Subcutaneous adipose tissue (tissue), 4 donors: ENCODE data around the gene GOLGA1. TPM values are rescaled to one million over a fixed set of nuclear protein-coding genes. Genes with fewer than 3 reads are reported as not detected.

Experiments
- total RNA-seq, 4 donors: library from RNA; depleted of rRNA; stranded (reverse); fragments of >200 nt; gene quantifications; one replicate each; pipeline ENCODE4 v1.1.0, GENCODE V29; 2016
- TF ChIP-seq, protein P1 (sequence below): fragments of 450-650 bp; IDR thresholded peaks from one replicate; pipeline ENCODE4 v1.5.1; 2016; ENCODE audit warnings: low read depth, mild to moderate bottlenecking, control low read depth, antibody characterized with exemption, moderate library complexity

GOLGA1 gene
- total RNA-seq, 4 donors from 2014 or later: 15.1 to 26.0 (median 21.5) TPM

DNA sequence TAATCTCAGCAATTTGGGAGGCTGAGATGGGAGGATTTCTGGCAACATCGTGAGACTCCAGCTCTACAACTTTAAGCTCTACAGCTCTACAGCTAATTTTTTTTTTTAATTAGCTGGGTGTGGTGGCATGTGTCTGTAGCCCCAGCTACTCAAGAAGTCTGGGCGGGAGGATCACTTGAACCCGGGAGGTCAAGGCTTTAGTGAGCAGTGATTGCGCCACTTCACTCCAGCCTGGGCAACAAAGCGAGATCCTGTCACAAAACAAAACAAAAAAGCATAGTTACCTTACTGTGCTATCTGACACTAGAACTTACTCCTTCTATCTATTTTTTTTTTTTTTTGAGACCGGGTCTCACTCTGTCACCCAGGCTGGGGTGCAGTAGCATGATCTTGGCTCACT, 93.9 kb downstream of the GOLGA1 start:
- TF ChIP-seq, protein P1, sequence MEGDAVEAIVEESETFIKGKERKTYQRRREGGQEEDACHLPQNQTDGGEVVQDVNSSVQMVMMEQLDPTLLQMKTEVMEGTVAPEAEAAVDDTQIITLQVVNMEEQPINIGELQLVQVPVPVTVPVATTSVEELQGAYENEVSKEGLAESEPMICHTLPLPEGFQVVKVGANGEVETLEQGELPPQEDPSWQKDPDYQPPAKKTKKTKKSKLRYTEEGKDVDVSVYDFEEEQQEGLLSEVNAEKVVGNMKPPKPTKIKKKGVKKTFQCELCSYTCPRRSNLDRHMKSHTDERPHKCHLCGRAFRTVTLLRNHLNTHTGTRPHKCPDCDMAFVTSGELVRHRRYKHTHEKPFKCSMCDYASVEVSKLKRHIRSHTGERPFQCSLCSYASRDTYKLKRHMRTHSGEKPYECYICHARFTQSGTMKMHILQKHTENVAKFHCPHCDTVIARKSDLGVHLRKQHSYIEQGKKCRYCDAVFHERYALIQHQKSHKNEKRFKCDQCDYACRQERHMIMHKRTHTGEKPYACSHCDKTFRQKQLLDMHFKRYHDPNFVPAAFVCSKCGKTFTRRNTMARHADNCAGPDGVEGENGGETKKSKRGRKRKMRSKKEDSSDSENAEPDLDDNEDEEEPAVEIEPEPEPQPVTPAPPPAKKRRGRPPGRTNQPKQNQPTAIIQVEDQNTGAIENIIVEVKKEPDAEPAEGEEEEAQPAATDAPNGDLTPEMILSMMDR: no peak

DNA sequence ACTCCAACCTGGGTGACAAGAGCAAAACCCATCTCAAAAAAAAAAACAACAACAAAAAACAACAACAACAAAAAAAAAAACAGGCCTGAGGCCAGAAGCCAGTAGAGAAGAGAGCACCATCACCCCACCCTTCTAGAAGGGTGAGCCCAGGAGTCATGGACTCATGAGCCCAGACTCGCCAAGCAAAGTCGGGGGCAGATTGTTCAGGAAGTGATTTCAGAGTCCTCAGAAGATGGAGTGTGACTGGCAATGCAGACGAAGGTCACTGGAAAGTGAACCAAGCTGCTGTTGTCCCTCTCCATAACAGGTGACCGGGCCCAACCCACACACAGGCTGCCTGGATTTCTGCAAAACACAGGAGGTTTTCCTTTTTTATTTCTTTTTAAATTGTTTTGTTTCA, 96.6 kb downstream of the GOLGA1 start:
- TF ChIP-seq, protein P1: no peak

DNA sequence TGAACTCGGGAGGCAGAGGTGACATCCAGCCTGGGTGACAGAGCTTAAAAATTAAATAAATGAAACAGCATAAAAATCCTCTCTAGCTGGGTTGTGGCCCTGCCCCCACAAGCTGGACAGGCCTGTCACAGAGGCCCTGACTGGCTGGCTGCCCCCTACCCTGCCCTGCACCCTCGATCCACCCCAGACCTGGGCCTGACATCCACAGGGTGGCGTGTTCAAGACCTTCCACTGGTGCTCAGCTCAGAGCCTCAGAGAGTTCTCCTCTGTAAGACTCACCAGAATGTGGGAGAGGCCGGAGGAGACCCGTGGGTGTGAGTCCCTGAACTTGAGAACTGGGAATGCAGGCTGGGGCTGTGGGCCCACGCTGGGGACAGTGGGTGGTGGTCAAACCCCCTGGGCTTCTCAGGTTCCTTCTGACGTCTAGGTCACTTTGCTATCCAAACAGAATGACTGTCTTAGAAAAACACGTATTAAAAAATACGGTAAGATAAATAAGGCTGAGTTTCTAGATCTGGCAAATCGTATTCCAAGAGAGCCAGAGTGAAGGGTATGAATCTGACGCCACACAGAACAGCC, 97.3 kb downstream of the GOLGA1 start:
- TF ChIP-seq, protein P1: no peak

DNA sequence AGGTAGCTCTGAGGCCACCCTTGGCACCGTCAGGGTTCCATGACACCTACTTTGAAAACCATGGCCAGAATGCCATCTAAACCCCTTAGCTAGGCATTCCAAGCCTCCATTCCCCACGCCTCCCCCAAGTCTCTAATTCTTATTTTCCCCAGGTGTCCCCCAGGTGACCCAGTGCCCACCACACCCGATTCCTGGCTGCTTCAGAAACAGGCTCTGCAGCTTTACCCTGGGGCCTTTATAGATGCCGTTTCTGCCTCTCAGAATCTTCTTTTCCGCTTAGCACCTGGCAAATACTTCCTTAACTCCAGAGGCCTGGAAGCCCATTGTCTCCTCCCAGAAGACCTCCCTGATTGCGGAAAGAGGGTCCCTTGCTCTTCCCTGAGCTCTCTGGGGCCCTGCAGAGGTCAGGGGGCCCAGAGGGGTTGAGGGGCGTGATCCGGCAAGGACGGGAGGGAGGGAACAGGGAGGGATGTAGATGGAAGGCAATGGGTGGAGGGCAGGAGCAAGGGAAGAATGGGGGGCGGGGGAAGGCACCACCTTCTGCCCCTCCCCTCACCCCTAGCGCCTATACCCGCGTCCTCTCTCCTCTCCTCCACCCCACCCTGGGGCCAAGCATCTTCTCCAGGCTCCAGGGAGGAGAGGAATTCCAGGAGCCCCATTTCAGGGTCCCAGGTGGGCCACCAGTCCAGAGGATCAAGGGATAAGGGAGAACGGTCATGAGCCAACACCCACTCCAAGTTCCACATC, 99.6 kb downstream of the GOLGA1 start:
- TF ChIP-seq, protein P1: no peak

DNA sequence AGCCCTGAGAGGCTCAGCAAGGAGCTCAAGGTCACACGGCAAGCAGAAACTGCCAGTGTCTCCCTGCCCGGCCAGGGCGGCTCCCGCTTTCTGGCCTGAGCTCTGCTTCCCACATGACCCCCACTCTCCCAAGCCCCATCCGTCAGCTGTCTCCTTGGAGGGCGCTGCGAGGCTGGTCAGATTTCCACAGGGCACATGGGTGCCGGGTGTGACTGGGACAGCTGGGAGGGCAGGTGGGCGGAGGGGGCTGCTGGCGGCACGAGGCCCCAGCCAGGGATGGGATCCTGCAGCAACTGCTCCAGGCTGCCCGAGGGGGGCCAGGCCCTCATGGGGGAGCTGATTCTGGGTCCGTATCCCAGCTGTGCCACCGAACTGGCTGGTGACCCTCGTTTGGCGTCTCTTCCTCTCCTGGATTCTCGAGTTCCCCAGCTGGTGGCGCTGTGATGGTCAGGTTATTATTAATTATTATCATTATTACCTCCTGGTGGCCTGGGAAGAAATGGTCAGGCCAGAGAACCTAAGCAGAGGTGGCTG, 100.5 kb downstream of the GOLGA1 start:
- TF ChIP-seq, protein P1: no peak

DNA sequence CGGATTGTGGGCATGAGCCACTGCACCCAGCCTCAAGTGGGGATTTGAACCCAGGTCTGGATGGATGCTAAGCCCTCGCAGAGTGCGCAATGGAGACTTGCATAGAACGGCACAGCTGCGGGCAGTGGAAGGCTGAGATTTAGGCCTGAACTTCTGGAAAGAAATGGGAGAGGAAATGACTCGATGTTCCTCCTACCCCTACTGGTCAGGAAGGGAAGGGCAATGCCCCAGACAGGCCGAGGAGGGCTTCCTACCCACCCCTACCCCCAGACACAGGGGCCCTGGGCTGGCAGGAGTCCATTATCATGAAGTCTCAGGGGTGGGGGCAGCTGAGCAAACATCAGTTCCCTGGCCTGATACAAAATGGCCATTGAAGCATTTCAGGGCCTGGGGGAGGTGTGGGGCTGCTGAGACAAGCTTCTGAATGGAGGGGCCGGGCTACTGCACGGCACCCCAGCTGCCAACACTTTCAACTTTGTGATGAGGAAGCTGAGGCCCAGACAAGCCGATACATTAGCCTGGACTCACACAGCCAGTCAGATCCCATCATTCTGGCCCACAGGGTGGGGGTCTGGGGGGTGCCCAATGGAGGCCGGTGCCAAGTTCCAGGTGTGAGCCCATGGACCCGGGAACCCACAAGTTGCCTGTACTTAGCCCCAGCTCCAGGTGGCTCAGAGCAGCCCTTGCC, 101.1 kb downstream of the GOLGA1 start:
- TF ChIP-seq, protein P1: no peak

DNA sequence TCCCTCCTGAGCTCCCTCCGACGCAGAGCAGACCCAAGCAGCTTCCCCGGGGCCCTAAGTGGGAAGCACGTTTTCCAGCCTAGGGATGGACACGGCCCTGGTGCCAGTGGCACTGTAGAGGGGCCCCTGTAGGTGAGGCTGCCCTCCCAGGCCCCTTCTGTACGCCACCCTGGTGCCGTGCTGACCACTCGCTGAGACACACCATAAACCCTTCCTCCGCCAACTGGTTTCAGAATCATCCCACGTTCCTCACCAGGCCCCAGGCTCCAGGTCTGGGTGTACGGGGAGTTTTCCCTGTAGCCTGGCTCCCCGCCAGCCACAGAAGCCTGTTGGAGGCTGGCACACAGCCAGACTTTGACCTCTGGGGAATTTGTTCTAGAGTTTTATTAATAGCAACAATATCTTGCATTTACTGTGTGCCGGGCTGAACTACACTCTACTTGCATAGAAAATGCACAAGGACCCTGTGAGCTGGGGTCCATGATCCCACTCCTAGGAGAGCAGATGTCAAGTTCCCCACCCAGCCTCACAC, 105.8 kb downstream of the GOLGA1 start:
- TF ChIP-seq, protein P1: no peak
